ENCODE results near the gene BAHCC1.

The BAHCC1 gene

GRCh38 chr17:81509972-81510784, 114.9 kb downstream of the BAHCC1 start:
- H3K27ac ChIP-seq (ENCODE audit: extremely low read depth, low read depth, low read length), result peak overlapping the region; percentile 100
- H3K36me3 ChIP-seq (ENCODE audit: control insufficient read depth in 2 of 2, insufficient read depth in 1 of 2, low read length in 2 of 2), result peaks cover 18 to 40% of the 10 kb centered on the region in 2 experiments
- CTCF ChIA-PET, result interaction anchor here (0.6 to 1.3 kb wide), 8 partner anchors 10 to 1052 kb away, joined by 3 to 5 read pairs (median 3); no protein-coding TSS in a partner anchor
- H3K4me3 ChIP-seq (ENCODE audit: low read depth, low read length), result peak overlapping the region; percentile 92
- TF ChIP-seq ZNF324 (tag by site-specific recombination; IDR thresholded peaks at IDR 0.05) (no peak), ATF2 (tag by site-specific recombination; IDR thresholded peaks at IDR 0.05; ENCODE audit: low read depth) (no peak), SCRT1 (tag by site-specific recombination; IDR thresholded peaks at IDR 0.05; ENCODE audit: borderline replicate concordance) (no peak; the same call in 1 of the 2 replicates), EGR2 (tag by site-specific recombination; IDR thresholded peaks at IDR 0.05; ENCODE audit: low read depth) (no peak), PBX3 (CRISPR knock-in tag; IDR thresholded peaks at IDR 0.05) (no peak), ZFP69B (tag by site-specific recombination; IDR thresholded peaks at IDR 0.05) (no peak), ZNF514 (tag by site-specific recombination; IDR thresholded peaks at IDR 0.05) (no peak), PATZ1 (tag by site-specific recombination; IDR thresholded peaks at IDR 0.05) (0 out of 2 replicates have a peak, but pooled peaks have one; percentile 11), KLF1 (tag by site-specific recombination; IDR thresholded peaks at IDR 0.05) (no peak), YY1 (tag by site-specific recombination; IDR thresholded peaks at IDR 0.05) (no peak), ZNF169 (tag by site-specific recombination; IDR thresholded peaks at IDR 0.05) (no peak), SALL2 (tag by site-specific recombination; IDR thresholded peaks at IDR 0.05; ENCODE audit: borderline replicate concordance) (no peak), ZFP41 (tag by site-specific recombination; IDR thresholded peaks at IDR 0.05; ENCODE audit: borderline replicate concordance) (no peak), HIC1 (tag by site-specific recombination; IDR thresholded peaks at IDR 0.05) (0 out of 2 replicates have a peak, but pooled peaks have one; percentile 8), OSR2 (tag by site-specific recombination; IDR thresholded peaks at IDR 0.05) (0 out of 2 replicates have a peak, but pooled peaks have one; percentile 28), ZNF660 (tag by site-specific recombination; IDR thresholded peaks at IDR 0.05) (no peak), SCRT2 (tag by site-specific recombination; IDR thresholded peaks at IDR 0.05) (peak; percentile 62), ZNF629 (tag by site-specific recombination; IDR thresholded peaks at IDR 0.05) (peak; percentile 91), ZNF600 (tag by site-specific recombination; IDR thresholded peaks at IDR 0.05) (peak; percentile 58; the same call in 1 of the 2 replicates)
- no peaks in the 10 kb centered on the region for H3K9me3 ChIP-seq (ENCODE audit: control insufficient read depth, insufficient read depth, low read depth, low read length)
- peaks cover 8% of the 10 kb centered on the region; the same call in 1 of the 2 replicates for H3K4me1 ChIP-seq (ENCODE audit: control insufficient read depth, insufficient read depth, low read length)
- POLR2A ChIA-PET, result interaction anchor here (0.6 to 9.9 kb wide), 18 partner anchors 10 to 194 kb away, joined by 3 to 85 read pairs (median 5); partner anchors contain the start of genes BAHCC1, FAAP100 and MRPL12

All from HEK293 (cell line).